SH-SY5Y (cell line): Measurements from ENCODE around the gene USF3.

Experiments used
- GATA2 ChIP-seq: IDR thresholded peaks from 2 replicates; pipeline ENCODE4 v1.6.1; 2011; ENCODE audit warnings: mild to moderate bottlenecking, low read depth, low read length
- GATA3 ChIP-seq: IDR thresholded peaks from 2 replicates; pipeline ENCODE4 v1.6.1; 2011; ENCODE audit warnings: low read depth, mild to moderate bottlenecking, low read length, moderate library complexity

DNA sequence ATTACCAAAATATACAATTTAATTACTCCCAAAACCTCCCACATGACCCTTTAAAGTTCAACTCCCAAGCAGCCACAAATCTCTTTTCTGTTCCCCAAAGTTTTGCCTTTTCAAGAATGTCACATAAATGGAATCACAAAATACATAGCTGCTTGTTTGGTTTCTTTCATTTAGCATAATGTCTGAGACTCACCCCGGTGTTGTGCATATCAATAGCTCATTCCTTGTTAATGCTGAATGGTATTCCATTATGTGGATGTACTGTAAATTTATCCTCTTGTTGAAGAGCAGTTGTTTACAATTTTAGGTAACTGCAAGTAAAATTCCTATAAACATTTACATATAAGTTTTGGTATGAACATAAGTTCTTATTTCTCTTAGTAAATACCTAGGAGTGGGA is 34.1 kb upstream of the USF3 start:
- no peak for TF ChIP-seq GATA2
- TF ChIP-seq GATA3 = no peak
